Measurements from ENCODE around the gene HDAC9. TPM values are rescaled to one million over a fixed set of nuclear protein-coding genes. Genes with fewer than 3 reads are reported as not detected.

HDAC9 gene
- total RNA-seq, 1 experiment from 2014 or later: 22.6 TPM

GRCh38 chr7:18659746-18660145 is 164.2 kb downstream of the HDAC9 start:
- DNase-seq (ENCODE audit: low read depth): no peak

GRCh38 chr7:18663321-18663720 is 167.8 kb downstream of the HDAC9 start:
- no peak for DNase-seq (ENCODE audit: low read depth)

- peak; percentile 87 for DNase-seq (ENCODE audit: low read depth)
Observed at GRCh38 chr7:18666107-18666728, 170.7 kb downstream of the HDAC9 start.

DNA sequence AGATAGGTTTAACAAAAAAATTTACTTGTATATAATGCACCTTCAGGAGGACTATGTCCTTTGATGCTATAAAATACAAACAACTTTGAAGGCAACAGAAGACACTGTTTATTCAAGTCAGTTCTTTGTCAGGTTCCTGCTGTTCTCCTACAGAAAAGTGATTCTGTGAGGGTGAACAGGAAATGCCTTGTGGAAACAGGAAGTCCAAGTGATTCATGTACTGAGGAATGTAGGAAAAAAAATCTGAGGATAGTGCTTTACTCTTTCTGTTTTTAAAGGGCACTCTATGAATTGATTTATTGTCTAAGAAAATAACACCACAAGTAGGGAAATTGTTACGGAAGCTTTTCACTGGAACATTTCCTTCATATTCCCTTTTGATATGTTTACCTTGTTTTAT is 171.9 kb downstream of the HDAC9 start:
- peak; percentile 76 for DNase-seq (ENCODE audit: low read depth)

- no peak for DNase-seq (ENCODE audit: low read depth)
Observed at GRCh38 chr7:18671176-18671575, 175.6 kb downstream of the HDAC9 start.

GRCh38 chr7:18675579-18675978 is 180.0 kb downstream of the HDAC9 start:
- no peak for DNase-seq (ENCODE audit: low read depth)

- no peak for DNase-seq (ENCODE audit: low read depth)
Observed at GRCh38 chr7:18679261-18679660, 183.7 kb downstream of the HDAC9 start.

GRCh38 chr7:18680576-18680975 is 185.0 kb downstream of the HDAC9 start:
- DNase-seq (ENCODE audit: low read depth): no peak

DNA sequence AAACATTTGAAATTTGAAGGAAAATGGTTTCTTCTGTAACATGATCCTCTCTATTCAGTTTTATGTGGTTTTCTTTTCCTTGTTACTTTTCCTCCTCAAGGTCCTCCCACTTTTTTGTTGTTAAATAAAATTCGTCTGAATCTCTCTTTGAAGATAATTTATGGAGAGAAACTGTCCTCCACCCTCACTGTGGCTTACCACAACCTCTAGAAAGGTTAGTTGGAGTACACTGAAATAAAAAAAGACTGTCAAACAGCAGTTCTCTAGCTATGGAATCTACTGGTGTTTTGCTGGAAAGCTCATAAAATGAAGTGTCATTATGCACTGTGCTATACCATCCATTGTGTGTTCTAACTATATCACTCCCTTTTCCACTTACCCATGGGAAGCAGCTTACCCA is 189.4 kb downstream of the HDAC9 start:
- DNase-seq (ENCODE audit: low read depth): no peak

DNA sequence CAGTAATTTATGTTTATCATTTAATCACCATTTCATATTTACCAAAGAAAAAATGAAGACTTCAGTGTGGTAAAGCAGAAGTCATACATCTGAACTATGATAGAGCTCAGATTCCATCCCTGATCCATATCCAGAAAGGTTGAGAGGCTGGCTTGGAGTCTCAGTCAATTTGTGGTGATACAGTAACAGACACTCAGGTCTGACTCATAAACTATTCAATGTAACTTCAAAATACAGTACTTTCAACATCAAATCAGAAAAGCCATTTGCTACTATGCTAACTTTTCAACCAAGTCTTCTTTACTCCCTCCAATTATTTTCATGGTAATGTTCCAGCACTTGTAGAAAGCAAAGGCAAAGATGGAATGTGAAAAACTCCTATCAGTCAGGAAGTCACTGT is 190.4 kb downstream of the HDAC9 start:
- DNase-seq (ENCODE audit: low read depth): no peak

DNA sequence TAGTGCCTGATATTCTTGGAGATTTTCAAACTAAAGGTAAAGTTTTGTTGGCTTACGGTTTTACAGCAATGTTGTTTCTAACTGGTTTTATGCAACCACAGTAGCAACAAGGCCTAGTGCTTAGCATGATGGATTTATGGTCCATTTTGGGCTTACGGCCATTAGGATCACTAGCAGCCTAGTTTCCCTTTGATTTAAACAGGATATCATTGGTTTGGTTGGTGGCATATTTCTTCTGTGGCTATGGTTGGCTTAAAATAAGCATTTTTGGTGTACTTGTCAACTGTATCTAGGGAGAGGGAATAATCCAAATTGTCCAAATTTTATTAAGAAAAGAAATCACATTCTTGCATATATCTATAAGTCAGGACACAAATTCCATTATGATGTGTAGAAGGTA is 194.0 kb downstream of the HDAC9 start:
- no peak for DNase-seq (ENCODE audit: low read depth)

DNA sequence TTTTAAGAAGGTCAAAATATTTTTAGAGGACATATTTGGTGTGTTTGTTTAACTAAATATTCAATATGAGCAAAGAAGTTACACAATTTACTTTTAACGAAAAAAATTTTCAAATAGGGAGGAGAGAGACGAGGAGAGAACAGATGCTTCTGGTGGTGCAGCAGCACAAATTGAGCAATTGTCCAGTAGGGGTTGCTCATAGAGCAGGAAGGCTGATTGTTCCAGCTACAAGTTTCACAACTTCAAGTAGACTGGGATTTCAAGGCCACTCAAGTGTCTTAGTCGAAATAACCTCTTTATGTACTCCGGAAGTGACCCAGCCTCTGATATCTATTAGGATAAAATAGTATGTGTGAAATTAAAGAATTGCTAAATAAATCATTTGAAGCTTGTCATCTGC is 197.9 kb downstream of the HDAC9 start:
- DNase-seq (ENCODE audit: low read depth): peak; percentile 57

GRCh38 chr7:18693816-18694215 is 198.3 kb downstream of the HDAC9 start:
- no peak for DNase-seq (ENCODE audit: low read depth)

DNA sequence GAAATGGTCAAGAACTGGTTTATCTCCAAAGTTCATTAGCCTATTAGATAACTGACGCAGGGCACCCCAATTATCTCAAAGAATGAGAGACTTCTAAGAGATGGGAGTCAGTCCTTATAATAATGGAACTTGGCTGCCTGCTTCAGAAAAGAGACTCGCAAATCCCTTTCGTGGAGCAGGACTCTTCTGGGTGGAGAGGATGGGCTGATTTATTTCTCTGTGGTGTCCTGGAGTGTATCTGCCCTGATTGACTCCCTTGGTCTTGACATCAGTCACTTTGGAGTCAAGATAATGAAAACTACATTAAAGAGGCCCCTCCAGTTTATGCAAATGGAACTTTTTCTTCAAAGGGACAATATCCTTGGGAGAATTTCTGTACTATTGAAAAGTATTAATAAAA is 198.9 kb downstream of the HDAC9 start:
- DNase-seq (ENCODE audit: low read depth): no peak

GRCh38 chr7:18694911-18695310 is 199.4 kb downstream of the HDAC9 start:
- DNase-seq (ENCODE audit: low read depth): no peak

DNA sequence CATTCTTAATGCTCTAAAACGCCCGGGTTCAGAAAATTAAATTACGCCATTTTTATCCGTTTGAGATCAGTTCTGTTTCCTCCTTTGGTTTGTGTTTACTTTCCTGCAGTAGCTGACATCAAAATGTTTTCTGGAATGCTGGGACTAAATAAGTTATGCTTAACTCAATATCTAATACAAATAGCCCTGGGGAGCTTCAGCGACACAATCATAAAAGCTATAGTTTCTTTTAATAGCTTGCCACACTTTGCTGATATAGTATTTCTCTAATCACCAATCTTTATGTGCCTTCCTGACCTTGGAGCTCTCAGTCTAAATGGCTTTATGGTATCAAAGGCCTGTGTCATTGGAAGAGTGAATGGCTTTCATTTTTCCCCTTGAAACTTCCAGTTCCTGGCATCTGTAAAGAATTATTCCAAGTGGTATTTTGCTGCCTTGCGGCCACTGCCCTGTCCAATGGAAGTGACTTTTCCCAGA is 202.7 kb downstream of the HDAC9 start:
- DNase-seq (ENCODE audit: low read depth): no peak

DNA sequence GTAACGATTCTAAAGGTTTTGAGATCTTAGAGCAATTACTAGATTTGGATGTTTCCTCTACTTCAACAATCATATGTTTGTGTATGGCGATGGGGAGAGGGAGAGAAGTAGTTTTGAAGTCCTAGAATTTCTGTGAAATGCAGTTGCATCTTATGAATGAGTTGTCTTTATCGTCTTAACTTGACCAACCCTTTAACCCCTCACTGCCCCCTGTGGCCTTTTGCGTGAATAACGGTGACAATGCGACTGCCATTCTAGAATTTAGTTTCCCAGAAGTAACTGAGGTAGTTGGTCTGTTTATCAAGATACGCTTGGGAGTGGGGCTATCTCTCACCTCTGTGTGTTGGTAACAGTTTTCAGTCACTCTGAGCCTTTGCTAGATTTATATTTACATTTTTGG is 204.6 kb downstream of the HDAC9 start:
- DNase-seq (ENCODE audit: low read depth): peak; percentile 23

- no peak for DNase-seq (ENCODE audit: low read depth)
Observed at GRCh38 chr7:18702071-18702829, 206.7 kb downstream of the HDAC9 start.

DNA sequence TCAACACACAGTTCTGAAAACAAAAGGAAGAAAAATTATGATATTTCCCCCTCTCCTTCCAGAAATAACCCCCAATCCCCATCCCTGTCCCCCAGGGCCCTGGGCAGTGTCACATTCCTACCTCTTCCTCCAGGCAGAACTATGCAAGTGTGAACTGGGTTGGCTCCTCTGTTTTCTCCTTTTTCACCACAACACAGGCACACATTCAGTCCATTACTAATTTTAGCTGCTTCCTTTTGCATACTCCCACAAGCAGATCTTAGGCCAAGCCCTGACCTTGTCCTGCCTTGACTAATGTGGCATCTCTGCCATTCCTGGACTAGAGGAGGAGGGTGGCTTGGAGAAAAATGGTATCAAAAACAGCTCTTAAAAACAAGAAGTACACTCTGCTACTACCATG is 208.1 kb downstream of the HDAC9 start:
- DNase-seq (ENCODE audit: low read depth): no peak

GRCh38 chr7:18706670-18707069 is 211.1 kb downstream of the HDAC9 start:
- DNase-seq (ENCODE audit: low read depth): no peak

- no peak for DNase-seq (ENCODE audit: low read depth)
Observed at GRCh38 chr7:18708204-18708603, 212.7 kb downstream of the HDAC9 start.

- no peak for DNase-seq (ENCODE audit: low read depth)
Observed at GRCh38 chr7:18715988-18716387, 220.4 kb downstream of the HDAC9 start.

DNA sequence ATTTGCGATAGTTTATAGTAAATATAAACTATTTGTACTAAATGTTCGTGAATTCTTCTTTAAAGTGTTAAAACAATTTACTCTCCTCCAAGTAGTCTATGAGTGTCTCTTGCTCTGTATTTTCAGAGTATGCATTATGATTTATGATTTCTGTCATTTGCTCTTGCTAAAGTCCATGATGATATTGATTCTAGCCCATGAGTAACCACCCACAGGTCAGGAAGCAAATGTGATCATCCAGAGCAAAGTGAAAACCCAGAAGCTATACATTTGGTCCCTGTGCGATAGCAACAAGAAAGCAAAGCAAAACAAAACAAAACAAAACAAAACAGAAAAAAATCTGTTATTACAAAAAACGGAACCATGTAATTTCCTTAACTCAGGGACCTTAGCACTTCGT is 225.9 kb downstream of the HDAC9 start:
- no peak for DNase-seq (ENCODE audit: low read depth)

DNA sequence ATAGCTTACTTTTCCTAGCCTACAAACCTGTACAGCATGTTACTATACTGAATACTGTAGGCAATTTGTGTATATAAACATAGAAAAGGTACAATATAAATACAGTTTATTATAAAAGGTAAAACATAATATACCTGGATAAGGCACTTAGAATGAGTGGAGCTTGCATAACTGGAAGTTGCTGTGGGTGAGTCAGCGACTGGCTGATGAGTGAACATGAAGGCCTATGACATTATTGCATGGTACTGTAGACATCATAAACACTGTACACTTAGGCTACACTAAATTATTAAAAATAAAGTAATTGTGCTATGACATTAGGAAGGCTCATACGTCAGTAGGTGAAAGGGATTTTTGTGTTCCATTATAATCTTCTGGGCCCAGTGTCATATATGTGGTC is 228.8 kb downstream of the HDAC9 start:
- DNase-seq (ENCODE audit: low read depth): no peak

All from Daoy (cell line).